GM12872 (cell line): ENCODE results near the gene RAB40C.

Source experiments
- CTCF ChIP-seq: IDR thresholded peaks from 3 replicates; pipeline ENCODE4 v1.5.1; 2011; ENCODE audit warnings: low read depth, mild to moderate bottlenecking, low read length, moderate library complexity; ENCODE audit not compliant: insufficient read depth

Gene RAB40C

GRCh38 chr16:583815-584591, 5.9 kb upstream of the RAB40C start:
- TF ChIP-seq CTCF: no peak

- 0 out of 3 replicates have a peak, but pooled peaks have one; percentile 12 for TF ChIP-seq CTCF
These were observed 4.5 kb upstream of the RAB40C start for GRCh38 chr16:585351-585750.

- TF ChIP-seq CTCF: no peak
These were observed 3.7 kb upstream of the RAB40C start for GRCh38 chr16:586047-586644.

- no peak for TF ChIP-seq CTCF
These were observed 2.9 kb upstream of the RAB40C start for GRCh38 chr16:586645-587590.

- TF ChIP-seq CTCF: no peak
These were observed 1.3 kb upstream of the RAB40C start for GRCh38 chr16:588639-588888.

- no peak for TF ChIP-seq CTCF
These were observed 793 bp upstream of the RAB40C start for GRCh38 chr16:588889-589657.
